M059J (cell line): ENCODE measurements around the gene MAGI2. TPM values are rescaled to one million over a fixed set of nuclear protein-coding genes. Genes with fewer than 3 reads are reported as not detected.
A peak's percentile ranks its signal among the peaks of the same experiment; 100 is the strongest.

Source experiments
- DNase-seq: peaks from one replicate; pipeline ENCODE4 v3.0.0-alpha.2; 2012; ENCODE audit warnings: low read depth
- total RNA-seq: library from RNA; depleted of rRNA; stranded (reverse); fragments of >200 nt; shearing (Covaris generic); gene quantifications from 2 replicates; pipeline ENCODE4 v1.2.3, GENCODE V29; 2014

MAGI2 gene
- total RNA-seq, 1 experiment from 2014 or later: 1.2 TPM

- DNase-seq: peak; percentile 38
Observed at GRCh38 chr7:78939669-78940068, 513.8 kb downstream of the MAGI2 start.

GRCh38 chr7:78924581-78924980, 528.9 kb downstream of the MAGI2 start:
- peak; percentile 33 for DNase-seq

GRCh38 chr7:78912781-78913180, 540.7 kb downstream of the MAGI2 start:
- no peak for DNase-seq

DNA sequence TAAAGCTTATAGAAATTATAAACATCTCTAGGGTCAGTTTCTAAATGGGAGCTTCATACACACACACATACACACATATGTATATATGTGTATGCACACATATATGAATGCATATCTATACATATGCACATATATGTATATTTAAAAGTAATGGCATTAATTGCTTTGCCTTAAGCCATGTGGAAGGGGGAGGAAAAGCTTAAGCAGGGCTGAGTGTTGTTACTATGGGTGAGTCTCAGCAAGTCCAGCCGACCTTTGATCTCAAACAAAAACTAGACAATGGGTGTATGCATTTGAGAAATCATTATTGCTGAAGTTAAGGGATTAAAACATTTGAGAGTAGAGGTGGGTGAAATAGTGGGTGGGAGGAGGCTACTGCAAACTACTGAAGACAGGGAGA, 546.7 kb downstream of the MAGI2 start:
- DNase-seq: no peak

DNA sequence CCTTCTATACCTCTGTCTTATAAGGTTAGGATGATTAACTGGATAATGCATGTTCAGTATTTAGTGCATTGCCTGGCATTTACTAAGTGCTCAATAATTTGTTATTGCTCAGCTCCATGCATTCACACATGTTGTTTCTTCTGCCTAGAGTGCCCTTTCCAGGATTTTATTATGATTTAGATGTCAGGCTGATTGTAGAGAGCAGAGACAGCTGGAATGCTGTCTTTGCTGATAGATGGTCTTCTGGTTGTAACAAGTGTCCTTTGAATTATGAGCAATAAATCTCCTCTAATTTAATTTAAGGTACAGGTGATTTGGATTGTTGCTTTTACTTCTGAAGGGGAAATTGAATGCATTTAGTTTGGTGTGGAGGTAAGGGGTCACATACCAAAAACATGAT, 548.0 kb downstream of the MAGI2 start:
- DNase-seq: no peak

- no peak for DNase-seq
Observed at GRCh38 chr7:78904983-78905382, 548.5 kb downstream of the MAGI2 start.

DNA sequence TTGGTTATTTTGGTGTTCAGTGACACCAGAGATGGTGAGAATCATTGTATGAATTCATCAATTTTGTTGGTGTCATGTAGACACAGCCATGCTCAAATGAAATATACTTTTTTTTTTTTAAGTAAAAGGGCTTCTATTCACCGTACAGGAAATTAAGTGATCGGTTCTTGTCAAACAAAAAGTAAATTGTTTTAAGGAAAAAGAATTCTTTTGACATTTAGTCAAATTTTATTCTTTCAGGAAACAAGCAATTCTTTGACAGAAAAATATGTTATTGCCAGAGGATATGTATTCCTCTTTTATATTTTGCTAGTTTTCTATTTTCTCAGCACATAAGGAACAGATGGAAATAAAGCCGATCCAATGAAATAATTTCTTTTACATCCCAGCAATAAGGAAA, 551.9 kb downstream of the MAGI2 start:
- no peak for DNase-seq

GRCh38 chr7:78900806-78901205, 552.7 kb downstream of the MAGI2 start:
- no peak for DNase-seq

- no peak for DNase-seq
Observed at GRCh38 chr7:78895393-78895792, 558.1 kb downstream of the MAGI2 start.

DNA sequence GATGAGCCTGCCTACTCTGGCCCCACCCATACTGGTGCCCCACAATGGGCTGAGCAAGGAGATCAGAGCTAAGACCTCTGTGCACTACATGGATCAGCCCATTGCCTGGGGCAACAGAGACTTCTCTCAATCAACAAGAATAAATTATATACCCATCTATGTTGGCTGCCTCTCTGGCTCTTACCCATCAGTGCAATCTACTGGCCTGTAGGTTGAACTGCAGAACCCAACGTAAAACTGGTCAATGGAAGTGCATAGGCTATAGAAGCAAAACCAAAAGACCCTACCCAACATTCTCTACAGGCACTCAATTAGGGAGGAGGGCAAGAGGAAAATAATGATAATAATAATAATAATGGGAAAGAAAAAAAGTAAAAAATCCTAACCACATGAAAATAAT, 574.3 kb downstream of the MAGI2 start:
- DNase-seq: no peak

DNA sequence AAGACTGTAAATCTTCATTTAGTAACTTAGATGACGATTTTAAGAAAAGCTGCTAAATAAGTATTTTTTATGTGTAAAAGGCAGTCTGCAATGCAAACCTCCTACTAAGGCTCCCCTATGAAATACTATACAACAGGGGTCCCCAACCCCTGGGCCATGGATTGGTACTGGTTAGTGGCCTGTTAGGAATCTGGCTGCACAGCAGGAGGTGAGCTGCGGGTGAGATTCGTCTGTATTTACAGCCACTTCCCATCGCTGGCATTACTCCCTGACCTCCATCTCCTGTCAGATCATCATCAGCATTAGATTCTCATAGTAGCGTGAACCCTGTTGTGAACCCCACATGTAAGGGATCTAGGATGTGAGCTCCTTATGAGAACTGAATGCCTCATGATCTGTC, 580.4 kb downstream of the MAGI2 start:
- DNase-seq: no peak

GRCh38 chr7:78864339-78864738, 589.1 kb downstream of the MAGI2 start:
- no peak for DNase-seq

DNA sequence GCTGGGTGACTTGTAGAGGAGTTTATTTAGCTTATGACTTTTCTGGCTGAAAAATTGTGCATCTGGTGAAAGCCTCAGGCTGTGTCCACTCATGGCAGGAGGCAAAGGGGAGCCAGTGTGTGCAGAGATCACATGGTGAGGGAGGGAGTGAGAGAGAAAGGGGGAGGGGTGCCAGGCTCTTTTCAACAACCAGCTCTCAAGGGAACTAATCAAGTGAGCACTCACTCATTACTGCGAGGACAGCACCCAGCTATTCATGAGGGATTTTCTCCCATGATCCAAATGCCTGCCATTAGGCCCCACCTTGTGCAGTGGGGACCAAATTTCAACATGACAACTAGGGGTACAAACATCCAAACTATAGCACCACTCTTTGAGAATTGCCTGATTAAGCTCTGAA, 590.2 kb downstream of the MAGI2 start:
- DNase-seq: peak; percentile 41

GRCh38 chr7:78862411-78862900, 591.0 kb downstream of the MAGI2 start:
- DNase-seq: peak; percentile 53

GRCh38 chr7:78852951-78853350, 600.5 kb downstream of the MAGI2 start:
- peak; percentile 86 for DNase-seq

- DNase-seq: no peak
Observed at GRCh38 chr7:78850093-78850740, 603.2 kb downstream of the MAGI2 start.

DNA sequence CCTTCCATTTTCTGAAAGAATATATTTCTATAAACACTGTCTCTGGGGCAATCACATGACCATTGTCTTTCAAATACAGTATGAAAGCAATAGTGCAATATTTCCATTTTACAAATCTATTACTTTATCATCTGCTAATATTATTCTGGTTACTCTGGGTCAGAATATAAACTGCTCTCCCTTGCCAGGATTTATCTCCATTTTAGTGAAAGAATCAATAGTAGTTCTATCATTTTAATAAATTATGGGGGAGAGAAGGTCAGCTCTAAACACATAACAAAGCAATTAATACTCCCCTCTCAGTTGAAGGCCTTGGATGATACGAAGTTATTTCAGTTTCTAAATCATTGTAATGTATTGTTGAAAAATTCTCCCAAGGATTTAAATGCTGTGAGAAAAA, 608.3 kb downstream of the MAGI2 start:
- no peak for DNase-seq

GRCh38 chr7:78842068-78842467, 611.4 kb downstream of the MAGI2 start:
- DNase-seq: peak; percentile 63

DNA sequence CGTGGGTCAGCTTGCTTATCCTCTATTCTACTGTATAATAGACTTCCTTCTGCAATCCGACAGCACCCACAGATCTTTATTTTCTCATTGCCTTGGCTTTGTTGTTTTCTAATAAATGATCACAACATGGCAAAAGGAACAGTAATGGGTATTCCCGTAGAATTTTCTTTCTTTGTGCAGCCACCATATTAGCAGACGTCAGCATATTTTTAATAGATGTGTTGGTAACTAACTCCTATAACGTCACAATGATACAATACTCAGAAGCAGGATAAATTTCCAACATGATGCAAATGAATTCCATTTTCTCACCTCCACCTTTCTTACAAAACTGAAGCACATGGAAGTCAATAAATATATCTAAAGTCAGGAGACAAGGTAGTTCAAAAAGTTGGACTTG, 617.6 kb downstream of the MAGI2 start:
- DNase-seq: no peak

DNA sequence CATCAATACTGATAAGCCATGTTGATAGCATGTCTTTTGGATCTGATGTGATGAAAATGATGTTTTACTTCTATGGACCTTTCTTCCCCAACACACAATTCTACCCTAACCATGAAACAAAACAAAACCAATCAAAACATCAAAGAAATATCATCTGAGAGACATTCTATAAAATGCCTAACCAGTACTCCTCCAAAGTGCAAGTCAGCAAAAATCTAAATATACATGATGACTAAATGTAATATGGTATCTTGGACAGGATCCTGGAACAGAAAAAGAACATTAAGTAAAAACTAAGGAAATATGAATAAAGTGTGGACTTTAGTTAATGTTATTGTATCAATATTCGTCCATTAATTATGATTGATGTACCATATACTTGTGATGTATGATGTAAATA, 625.1 kb downstream of the MAGI2 start:
- no peak for DNase-seq

DNA sequence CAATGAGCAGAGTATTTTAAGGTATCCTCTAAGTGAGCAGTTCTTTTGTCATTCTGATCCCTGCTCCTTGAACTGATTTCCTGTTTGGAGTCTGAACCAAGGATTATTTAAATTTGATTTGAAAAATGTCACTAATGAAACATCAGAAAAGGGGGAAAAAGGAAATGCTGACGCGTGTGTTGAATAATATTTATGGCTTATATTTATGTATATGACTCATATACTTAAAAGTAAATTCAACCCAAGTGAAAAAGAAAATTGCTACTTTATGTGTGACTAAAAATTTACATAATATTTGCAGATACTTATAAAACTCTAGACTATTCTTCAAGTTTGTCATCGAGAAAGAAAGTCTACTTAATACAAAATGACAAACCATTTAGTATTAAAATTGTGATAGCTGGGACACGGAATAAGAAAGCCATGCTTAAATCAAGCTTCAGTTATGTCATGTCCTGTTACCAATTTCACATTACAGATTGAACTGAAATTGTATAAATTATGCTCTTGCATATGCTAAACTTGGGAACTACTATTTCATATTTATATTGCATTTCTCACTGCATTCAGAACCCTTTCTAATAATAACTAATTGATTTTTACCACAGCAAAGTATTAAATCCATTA, 649.9 kb downstream of the MAGI2 start:
- no peak for DNase-seq

- DNase-seq: peak; percentile 46
Observed at GRCh38 chr7:78794101-78794500, 659.4 kb downstream of the MAGI2 start.

GRCh38 chr7:78792624-78793023, 660.8 kb downstream of the MAGI2 start:
- DNase-seq: no peak

DNA sequence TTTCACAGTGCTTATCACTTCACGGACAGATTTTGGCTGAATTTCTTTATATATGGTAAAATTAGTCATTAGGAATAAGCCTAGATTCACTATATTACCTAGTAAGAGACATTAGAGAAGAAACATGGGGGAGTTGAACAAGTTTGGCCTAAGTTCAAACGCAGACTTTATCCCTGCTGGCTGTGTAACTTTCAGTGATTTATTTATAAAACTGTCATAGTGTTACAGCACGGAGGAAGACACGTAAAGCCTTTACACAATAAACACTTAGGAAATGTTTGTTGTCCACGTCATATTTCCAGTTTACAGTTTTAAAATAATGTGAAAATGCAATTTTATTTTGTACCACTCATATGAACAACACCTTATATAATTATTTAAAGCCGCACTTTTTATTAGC, 661.5 kb downstream of the MAGI2 start:
- DNase-seq: peak; percentile 29
